GM19395 (cell line): ENCODE data around the gene MMP23B.
"Not testable (repeated sequence)": the region's sequence is repeated elsewhere in the genome, so short reads cannot be mapped to it uniquely, and the experiment has no call there.

Experiments used
- ATAC-seq: cut with Tn5 transposase; IDR thresholded peaks from one replicate; pipeline ENCODE4 v1.9.1; 2021; ENCODE audit warnings: mild to moderate bottlenecking, moderate library complexity; ENCODE audit not compliant: unreplicated experiment

The MMP23B gene

GRCh38 chr1:1629430-1630190, 2.4 kb upstream of the MMP23B start:
- no peak for ATAC-seq

GRCh38 chr1:1630191-1630964, 1.6 kb upstream of the MMP23B start:
- peak; percentile 69 for ATAC-seq

GRCh38 chr1:1630965-1631781, 800 bp upstream of the MMP23B start:
- ATAC-seq: no peak

- ATAC-seq: not testable (repeated sequence)
Observed at GRCh38 chr1:1633409-1633808, 1.4 kb downstream of the MMP23B start.

- not testable (repeated sequence) for ATAC-seq
Observed at GRCh38 chr1:1634613-1635012, 2.6 kb downstream of the MMP23B start.

GRCh38 chr1:1636621-1637478, 4.9 kb downstream of the MMP23B start:
- ATAC-seq: not testable (repeated sequence)

- ATAC-seq: not testable (repeated sequence)
Observed at GRCh38 chr1:1637479-1637875, 5.5 kb downstream of the MMP23B start.

- ATAC-seq: not testable (repeated sequence)
Observed at GRCh38 chr1:1638528-1638927, 6.6 kb downstream of the MMP23B start.

- not testable (repeated sequence) for ATAC-seq
Observed at GRCh38 chr1:1639368-1639767, 7.4 kb downstream of the MMP23B start.

GRCh38 chr1:1640081-1640480, 8.1 kb downstream of the MMP23B start:
- not testable (repeated sequence) for ATAC-seq

- not testable (repeated sequence) for ATAC-seq
Observed at GRCh38 chr1:1640711-1641461, 8.9 kb downstream of the MMP23B start.

- ATAC-seq: not testable (repeated sequence)
Observed at GRCh38 chr1:1646326-1646725, 14.4 kb downstream of the MMP23B start.

GRCh38 chr1:1647567-1648241, 15.7 kb downstream of the MMP23B start:
- ATAC-seq: not testable (repeated sequence)

- not testable (repeated sequence) for ATAC-seq
Observed at GRCh38 chr1:1648265-1648664, 16.3 kb downstream of the MMP23B start.

- peak; percentile 83 for ATAC-seq
Observed at GRCh38 chr1:1658583-1659549, 26.9 kb downstream of the MMP23B start, which contains the start of gene CDK11B. CDK11B (minus strand) TSS chr1:1659004; CDS start chr1:1657485, 1,519 bp downstream.

- ATAC-seq: not testable (repeated sequence)
Observed at GRCh38 chr1:1662392-1662791, 30.4 kb downstream of the MMP23B start.

GRCh38 chr1:1662830-1663560, 31.0 kb downstream of the MMP23B start:
- ATAC-seq: not testable (repeated sequence)
